ENCODE results near the gene FXR1.

- peak; percentile 69 for TF ChIP-seq CTCF (conservative IDR thresholded peaks at IDR 0.05)
- no peak for TF ChIP-seq EZH2 (IDR thresholded peaks at IDR 0.05; ENCODE audit: low read depth)
Observed at GRCh38 chr3:180912304-180913296, at the start of gene FXR1.

Measured in PC-9 (cell line).